GM23248 (cell line): Measurements from ENCODE around the gene NOS1AP. TPM values are rescaled to one million over a fixed set of nuclear protein-coding genes. Genes with fewer than 3 reads are reported as not detected.

Source experiments
- DNase-seq: peaks from one replicate; pipeline ENCODE4 v3.0.0-alpha.2; 2015
- H2AFZ ChIP-seq: fragments of 200-600 bp; sonication (generic); 2 replicates; pipeline ENCODE4 v1.6.1; 2016; ENCODE audit warnings: antibody characterized with exemption
- H3F3A ChIP-seq: fragments of 200-600 bp; sonication (generic); 2 replicates; pipeline ENCODE4 v1.6.1; 2016; ENCODE audit warnings: mild to moderate bottlenecking, antibody characterized with exemption, mixed run types; ENCODE audit not compliant: insufficient read depth
- H3K27ac ChIP-seq: fragments of 200-600 bp; sonication (generic); 2 replicates; pipeline ENCODE4 v1.5.1; 2016; ENCODE audit warnings: mild to moderate bottlenecking
- H3K27me3 ChIP-seq: fragments of 200-600 bp; sonication (generic); replicated peaks from 2 replicates; pipeline ENCODE4 v1.6.1; 2016; ENCODE audit warnings: mild to moderate bottlenecking; ENCODE audit not compliant: insufficient read depth
- H3K36me3 ChIP-seq: fragments of 200-600 bp; sonication (generic); 2 replicates; pipeline ENCODE4 v1.6.1; 2016; ENCODE audit warnings: low read depth, mild to moderate bottlenecking
- H3K4me1 ChIP-seq: fragments of 200-600 bp; sonication (generic); 2 replicates; pipeline ENCODE4 v1.6.1; 2016; ENCODE audit warnings: mild to moderate bottlenecking; ENCODE audit not compliant: insufficient read depth
- H3K4me2 ChIP-seq: fragments of 200-600 bp; sonication (generic); one replicate; pipeline ENCODE4 v1.6.1; 2016; ENCODE audit warnings: mild to moderate bottlenecking; ENCODE audit not compliant: unreplicated experiment
- H3K4me3 ChIP-seq: fragments of 200-600 bp; sonication (generic); 2 replicates; pipeline ENCODE4 v1.5.1; 2016; ENCODE audit warnings: mild to moderate bottlenecking
- H3K79me2 ChIP-seq: fragments of 200-600 bp; sonication (generic); 2 replicates; pipeline ENCODE4 v1.6.1; 2016; ENCODE audit warnings: mild to moderate bottlenecking; ENCODE audit not compliant: insufficient read depth
- H3K9ac ChIP-seq: fragments of 200-600 bp; sonication (generic); 2 replicates; pipeline ENCODE4 v1.6.1; 2016; ENCODE audit warnings: mild to moderate bottlenecking
- H3K9me2 ChIP-seq: fragments of 200-600 bp; sonication (generic); 2 replicates; pipeline ENCODE4 v1.6.1; 2016; ENCODE audit warnings: mixed run types, mild to moderate bottlenecking, moderate library complexity; ENCODE audit not compliant: insufficient read depth
- H3K9me3 ChIP-seq: fragments of 200-600 bp; sonication (generic); one replicate; pipeline ENCODE4 v1.6.1; 2017; ENCODE audit warnings: low read depth
- H4K20me1 ChIP-seq: fragments of 200-600 bp; sonication (generic); 2 replicates; pipeline ENCODE4 v1.6.0; 2016; ENCODE audit not compliant: insufficient read depth
- EZH2 ChIP-seq: fragments of 200-600 bp; sonication (generic); IDR thresholded peaks from 2 replicates; pipeline ENCODE4 v1.6.1; 2018; ENCODE audit warnings: antibody characterized with exemption, mild to moderate bottlenecking; ENCODE audit not compliant: insufficient read depth, poor library complexity, severe bottlenecking
- EZH2phosphoT487 ChIP-seq: fragments of 200-600 bp; sonication (generic); IDR thresholded peaks from 2 replicates; pipeline ENCODE4 v1.6.1; 2018; ENCODE audit warnings: antibody characterized with exemption, moderate library complexity, mild to moderate bottlenecking, low read depth; ENCODE audit not compliant: insufficient read depth
- WGBS, 2 experiments: methylation state at CpG; one replicate each; pipeline ENCODE4 v1.1.6; 2015 to 2017; ENCODE audit warnings: low lambda C conversion rate in 2 of 2, low coverage in 1 of 2; ENCODE audit errors: missing lambda C conversion rate in 2 of 2; 5-methylcytosine and 5-hydroxymethylcytosine counted together
- in situ Hi-C: fragments of 300-500 bp; cut with MboI; formaldehyde crosslinking; loops from 2 replicates; pipeline ENCODE4 v1.15.0; 2020
- polyA plus RNA-seq: library from polyadenylated mRNA; unstranded; fragments of >200 nt; fragmentation: Nextera tagmentation; extraction: Ambion mirVana; gene quantifications from 2 replicates; pipeline ENCODE4 v1.2.1, GENCODE V29; 2016
- total RNA-seq: library from RNA; depleted of rRNA; stranded (reverse); fragments of >200 nt; shearing (Covaris generic); gene quantifications from 2 replicates; pipeline ENCODE4 v1.2.3, GENCODE V29; 2014

NOS1AP gene
- total and polyA plus RNA-seq, 2 experiments from 2014 or later = 0.18 TPM; not detected in 1

DNA sequence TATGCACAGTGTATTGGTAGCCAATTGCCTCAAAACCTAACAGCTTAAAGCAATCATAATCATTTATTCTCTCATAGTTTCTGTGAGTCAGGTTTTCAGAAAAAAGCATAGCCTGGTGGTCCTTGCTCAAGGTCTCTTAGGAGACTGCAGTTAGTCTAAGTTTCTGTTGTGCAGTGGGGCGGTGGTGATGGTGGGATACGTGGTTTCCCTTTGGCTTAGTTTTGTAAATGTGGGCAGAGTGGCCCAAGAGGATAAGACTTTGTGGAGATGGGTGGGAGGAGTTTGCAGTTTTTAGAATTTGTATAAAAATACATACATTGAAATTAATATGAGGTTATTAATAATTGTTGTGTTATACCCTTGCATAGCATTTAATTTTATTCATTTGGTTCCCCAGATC, 68.6 kb downstream of the NOS1AP start:
- H2AFZ ChIP-seq = no peak overlapping the region
- WGBS, 2 experiments = 90 to 99% methylated on average over 2 of the region's 2 CpGs
- no peak overlapping the region for H3K9ac ChIP-seq
- H3K79me2 ChIP-seq = no peaks in the 10 kb centered on the region
- no peak overlapping the region for H3K4me3 ChIP-seq
- H3K27ac ChIP-seq = no peak overlapping the region
- TF ChIP-seq EZH2 (no peak), EZH2phosphoT487 (no peak)
- peaks cover 14% of the 10 kb centered on the region for H3F3A ChIP-seq
- no peaks in the 10 kb centered on the region for H3K9me2 ChIP-seq
- H3K9me3 ChIP-seq = no peaks in the 10 kb centered on the region
- H3K36me3 ChIP-seq = no peaks in the 10 kb centered on the region
- no peaks in the 10 kb centered on the region for H4K20me1 ChIP-seq
- peaks cover 37% of the 10 kb centered on the region for H3K4me1 ChIP-seq
- no peak for DNase-seq
- in situ Hi-C loops = no loop called here
- no peak overlapping the region for H3K4me2 ChIP-seq
- H3K27me3 ChIP-seq = no peaks in the 10 kb centered on the region

DNA sequence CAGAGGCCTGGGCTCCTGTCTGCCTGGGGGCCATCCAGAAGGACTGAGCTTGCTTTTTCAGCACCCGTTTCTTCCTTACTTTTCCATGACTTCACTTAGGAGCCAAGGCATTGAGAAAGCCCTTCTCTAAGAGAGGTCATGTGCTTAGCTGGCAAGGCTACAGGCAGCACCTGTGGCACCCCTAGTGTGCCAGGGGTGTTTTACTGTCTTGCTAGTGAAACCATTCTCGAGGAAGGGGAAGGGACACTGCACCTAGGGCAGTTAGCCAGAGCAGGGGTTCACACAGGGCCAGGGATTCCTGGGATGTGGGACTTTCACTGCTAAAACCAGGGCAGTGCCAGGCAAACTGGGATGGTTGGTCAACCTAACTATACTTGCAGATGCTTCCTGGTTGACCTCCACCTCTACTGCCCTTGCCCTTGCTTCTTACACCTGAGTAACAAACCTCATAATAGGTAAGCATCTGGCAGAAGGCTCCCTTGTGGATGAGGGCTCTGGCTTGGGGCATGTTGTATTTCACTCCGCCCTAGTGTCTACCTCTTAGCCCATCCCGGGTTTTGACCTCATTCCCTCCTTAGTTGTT, 69.2 kb downstream of the NOS1AP start:
- in situ Hi-C loops = no loop called here
- H3K4me3 ChIP-seq = no peak overlapping the region
- WGBS, 2 experiments = 24 to 25% methylated on average over 4 of the region's 4 CpGs
- H3K4me1 ChIP-seq = peaks cover 33% of the 10 kb centered on the region
- no peaks in the 10 kb centered on the region for H3K9me3 ChIP-seq
- no peaks in the 10 kb centered on the region for H4K20me1 ChIP-seq
- H3K79me2 ChIP-seq = no peaks in the 10 kb centered on the region
- no peaks in the 10 kb centered on the region for H3K36me3 ChIP-seq
- no peak for DNase-seq
- no peak overlapping the region for H3K4me2 ChIP-seq
- no peak overlapping the region for H3K9ac ChIP-seq
- no peaks in the 10 kb centered on the region for H3K9me2 ChIP-seq
- no peaks in the 10 kb centered on the region for H3K27me3 ChIP-seq
- peaks cover 14% of the 10 kb centered on the region for H3F3A ChIP-seq
- no peak overlapping the region for H3K27ac ChIP-seq
- H2AFZ ChIP-seq = no peak overlapping the region
- TF ChIP-seq EZH2 = no peak
- no peak for TF ChIP-seq EZH2phosphoT487

DNA sequence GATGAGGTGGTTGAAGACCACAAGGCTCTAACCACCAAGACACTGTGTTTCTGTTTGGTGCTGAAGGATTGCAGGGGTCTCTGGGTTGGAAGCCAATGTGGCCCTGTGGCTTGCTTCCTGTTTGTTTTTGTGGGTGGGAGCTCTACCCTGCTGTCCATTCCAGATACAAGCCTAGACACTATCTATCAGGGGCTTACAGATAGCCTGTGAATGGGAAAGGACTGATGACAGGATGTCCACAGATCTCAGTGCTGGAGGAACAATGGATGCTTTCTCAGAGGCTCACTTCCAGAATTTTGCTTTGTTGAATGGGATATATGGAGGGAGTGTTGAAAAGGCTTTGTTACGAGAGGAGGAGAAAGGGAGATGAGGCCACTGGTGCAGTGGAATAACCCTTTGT, 69.7 kb downstream of the NOS1AP start:
- in situ Hi-C loops = no loop called here
- no peak overlapping the region for H3K4me3 ChIP-seq
- no peak for TF ChIP-seq EZH2
- TF ChIP-seq EZH2phosphoT487 = no peak
- H3K36me3 ChIP-seq = no peaks in the 10 kb centered on the region
- no peaks in the 10 kb centered on the region for H3K9me2 ChIP-seq
- peaks cover 31% of the 10 kb centered on the region for H3K4me1 ChIP-seq
- no peaks in the 10 kb centered on the region for H3K9me3 ChIP-seq
- no peaks in the 10 kb centered on the region for H3K79me2 ChIP-seq
- H3K4me2 ChIP-seq = no peak overlapping the region
- no peak overlapping the region for H2AFZ ChIP-seq
- 91 to 100% methylated on average over 1 of the region's 1 CpG for WGBS, 2 experiments
- H4K20me1 ChIP-seq = no peaks in the 10 kb centered on the region
- H3F3A ChIP-seq = peaks cover 14% of the 10 kb centered on the region
- no peak overlapping the region for H3K27ac ChIP-seq
- no peaks in the 10 kb centered on the region for H3K27me3 ChIP-seq
- no peak for DNase-seq
- no peak overlapping the region for H3K9ac ChIP-seq

DNA sequence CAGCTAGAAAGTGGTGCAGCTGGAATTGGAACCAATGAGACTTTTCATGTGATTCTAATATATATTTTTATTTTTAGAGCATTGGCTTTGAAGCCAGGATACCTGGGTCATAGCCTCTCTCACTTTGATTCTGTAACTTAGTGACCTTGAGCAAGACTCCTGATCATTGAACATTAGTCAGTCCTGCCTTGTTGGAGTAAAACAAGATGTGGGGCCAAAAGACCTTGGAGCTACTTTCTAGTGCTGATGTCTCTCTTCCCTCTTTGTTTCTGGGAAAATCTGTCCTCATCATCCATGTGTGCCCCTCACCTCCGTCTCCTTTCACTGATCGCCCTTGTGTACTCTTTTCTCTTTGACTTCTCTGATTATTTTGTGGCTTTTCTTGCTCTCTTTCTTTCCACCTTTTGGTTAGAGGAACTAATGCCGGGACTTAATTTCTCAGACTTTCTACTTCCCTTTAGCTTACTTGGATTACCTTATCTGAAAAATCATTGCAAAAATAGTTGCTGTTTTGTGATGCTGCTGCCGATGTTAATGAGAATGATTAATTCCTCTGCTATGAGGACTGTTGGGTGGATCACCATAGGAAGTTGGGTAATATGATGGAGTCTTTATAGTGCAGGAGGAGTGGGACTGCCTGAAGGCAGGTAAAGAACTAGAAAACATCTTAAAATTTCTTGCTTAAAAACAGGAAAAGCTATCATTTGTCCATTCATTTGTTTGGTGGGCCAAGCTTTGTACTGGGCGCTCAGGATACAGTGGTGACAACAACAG, 72.0 kb downstream of the NOS1AP start:
- Histone ChIP-seq H3K4me2 (peak overlapping the region; percentile 23), H3K9ac (no peak overlapping the region), H3K79me2 (no peaks in the 10 kb centered on the region), H3K27ac (peak overlapping the region; percentile 29), H3K4me3 (no peak overlapping the region), H3K36me3 (no peaks in the 10 kb centered on the region), H2AFZ (peak overlapping the region; percentile 51), H4K20me1 (no peaks in the 10 kb centered on the region), H3K9me2 (no peaks in the 10 kb centered on the region), H3K27me3 (no peaks in the 10 kb centered on the region), H3F3A (peaks cover 11% of the 10 kb centered on the region), H3K4me1 (peaks cover 25% of the 10 kb centered on the region), H3K9me3 (no peaks in the 10 kb centered on the region)
- DNase-seq = peak; percentile 77
- in situ Hi-C loops = no loop called here
- no peak for TF ChIP-seq EZH2phosphoT487
- TF ChIP-seq EZH2 = no peak
- 59 to 66% methylated on average over 5 of the region's 5 CpGs for WGBS, 2 experiments
